HG03575 (cell line): ENCODE measurements around the gene KLHL6.
"Not testable (repeated sequence)": the region's sequence is repeated elsewhere in the genome, so short reads cannot be mapped to it uniquely, and the experiment has no call there.

Experiments
- ATAC-seq: cut with Tn5 transposase; IDR thresholded peaks from one replicate; pipeline ENCODE4 v1.9.1; 2021; ENCODE audit not compliant: unreplicated experiment, insufficient number of reproducible peaks, low FRiP score; ENCODE audit errors: extremely low read depth

The KLHL6 gene

DNA sequence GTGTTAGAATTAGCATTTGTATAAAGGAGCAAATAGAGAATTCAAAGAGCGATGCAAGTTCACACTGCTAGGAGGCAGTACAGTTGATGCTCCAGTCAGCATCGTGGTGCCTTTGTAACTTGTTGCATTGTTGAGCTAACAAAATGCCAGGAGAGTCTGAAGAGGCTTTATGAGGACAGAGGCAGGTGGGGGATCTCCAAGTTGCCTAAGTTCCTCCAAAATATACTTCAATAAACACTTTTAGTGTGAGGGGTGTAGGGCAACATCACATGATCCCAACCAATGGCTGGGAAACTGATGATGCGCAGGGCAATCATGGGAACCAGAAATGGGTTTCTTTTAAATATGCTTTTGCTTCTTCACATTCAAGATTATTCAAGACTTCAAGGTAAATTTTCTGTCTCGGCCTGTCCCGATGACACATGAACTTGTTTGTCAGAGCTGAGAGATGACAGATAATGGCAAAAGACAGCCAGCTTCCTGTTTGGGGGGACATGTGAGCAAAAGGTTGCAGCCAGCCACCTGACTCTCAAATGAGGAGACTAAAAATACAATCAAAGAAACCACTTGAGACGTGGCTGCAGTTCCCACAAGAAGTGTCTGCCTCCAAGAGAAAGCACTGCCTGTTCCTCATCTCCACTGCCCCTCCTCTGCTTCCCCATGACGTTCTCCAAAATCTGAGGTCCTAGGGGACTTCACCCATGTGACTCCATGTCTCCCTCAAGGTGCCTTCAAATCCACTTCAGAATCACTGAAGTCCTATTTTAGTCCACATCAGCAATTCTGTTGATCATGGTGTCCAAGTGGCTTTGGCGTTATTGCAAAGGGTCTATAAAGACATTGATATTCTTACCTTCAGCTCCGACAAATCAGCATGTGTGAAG, 39.3 kb downstream of the KLHL6 start:
- ATAC-seq = peak; percentile 50

DNA sequence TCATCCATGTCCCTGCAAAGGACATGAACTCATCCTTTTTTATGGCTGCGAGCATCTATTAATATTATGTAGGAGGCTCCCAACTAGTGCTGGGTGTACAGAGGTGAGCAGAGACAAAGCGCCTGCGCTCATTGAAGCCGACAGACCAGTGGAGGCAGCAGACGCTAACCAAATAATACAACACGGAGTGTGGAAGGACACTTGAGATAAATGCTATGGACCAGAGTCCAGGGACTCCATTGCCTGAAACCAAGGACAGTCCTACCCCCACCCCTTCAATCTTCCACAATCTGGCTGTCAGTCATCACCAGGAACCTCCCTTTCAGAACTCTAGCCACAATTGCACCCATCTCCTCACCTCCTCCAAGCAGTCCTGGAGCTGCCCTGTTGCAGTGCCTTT, 41.5 kb downstream of the KLHL6 start:
- ATAC-seq = no peak

DNA sequence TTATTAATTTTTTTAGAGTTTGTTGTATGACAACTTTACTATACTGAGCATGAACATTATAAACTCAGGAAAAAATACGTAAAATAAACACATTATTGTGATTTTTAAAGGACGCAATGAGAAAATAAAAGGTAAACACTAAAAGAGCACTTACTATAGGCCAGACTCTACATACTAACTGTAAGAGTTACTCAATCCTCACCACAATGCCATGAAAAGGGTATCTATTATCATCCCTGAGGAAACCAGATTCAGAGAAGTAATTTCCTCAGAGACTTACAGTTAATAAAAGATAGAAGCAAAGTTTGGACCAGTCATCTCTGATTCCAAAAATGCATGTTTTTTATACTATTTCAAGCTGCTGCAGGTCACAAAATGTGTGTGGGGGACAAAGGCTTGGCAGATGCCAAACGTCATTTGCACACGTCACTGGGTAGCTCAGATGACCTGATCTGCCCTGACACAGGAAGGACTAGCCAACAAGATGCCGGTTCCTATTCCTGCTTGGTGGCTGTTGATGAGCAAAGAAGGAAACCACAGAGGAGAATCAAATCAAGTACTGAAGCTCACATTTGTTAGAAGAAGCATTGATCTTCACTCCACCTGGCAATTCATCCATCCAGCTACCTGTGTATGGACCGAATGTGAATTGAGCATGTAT, 42.3 kb downstream of the KLHL6 start:
- ATAC-seq = no peak

DNA sequence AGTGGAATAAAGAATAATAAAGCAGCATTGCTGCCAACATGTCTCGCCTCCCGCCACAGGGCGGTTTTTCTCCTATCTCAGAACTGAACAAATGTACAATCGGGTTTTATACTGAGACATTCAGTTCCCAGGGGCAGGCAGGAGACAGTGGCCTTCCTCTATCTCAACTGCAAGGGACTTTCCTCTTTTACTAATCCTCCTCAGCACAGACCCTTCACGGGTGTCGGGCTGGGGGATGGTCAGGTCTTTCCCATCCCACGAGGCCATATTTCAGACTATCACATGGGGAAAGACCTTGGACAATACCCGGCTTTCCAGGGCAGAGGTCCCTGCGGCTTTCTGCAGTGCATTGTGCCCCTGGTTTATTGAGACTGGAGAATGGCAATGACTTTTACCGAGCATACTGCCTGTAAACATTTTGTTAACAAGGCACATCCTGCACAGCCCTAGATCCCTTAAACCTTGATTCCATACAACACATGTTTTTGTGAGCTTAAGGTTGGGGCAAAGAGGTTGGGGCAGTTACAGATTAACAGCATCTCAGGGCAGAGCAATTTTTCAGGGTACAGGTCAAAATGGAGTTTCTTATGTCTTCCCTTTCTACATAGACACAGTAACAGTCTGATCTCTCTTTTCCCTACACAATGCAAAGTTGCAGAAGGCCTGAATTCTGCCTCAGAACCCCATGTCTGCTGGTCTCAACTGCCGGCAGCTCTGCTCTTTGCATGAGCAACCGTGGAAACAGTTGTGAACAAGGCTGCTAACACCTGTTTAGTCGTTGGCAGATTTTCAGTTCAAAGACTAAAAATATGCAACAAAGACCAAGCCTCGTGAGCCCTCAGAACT, 44.0 kb downstream of the KLHL6 start:
- ATAC-seq = not testable (repeated sequence)

DNA sequence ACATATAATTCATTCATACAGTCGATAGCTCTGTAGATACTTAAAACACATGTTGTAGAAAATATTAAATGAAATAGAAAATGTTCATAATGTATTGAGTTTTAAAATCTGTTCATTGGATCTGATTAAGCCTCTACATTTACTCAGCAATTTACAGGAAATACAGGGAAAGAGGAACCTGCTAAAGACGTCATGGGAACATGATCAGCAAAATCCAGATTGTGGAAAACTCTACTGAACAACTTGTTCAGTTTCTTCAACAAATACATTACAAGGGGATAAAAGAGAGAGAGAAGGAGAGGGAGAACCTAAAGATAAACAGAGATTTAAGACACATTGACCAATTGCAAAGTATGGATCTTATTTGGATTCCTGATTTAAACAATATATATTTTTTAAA, 46.7 kb downstream of the KLHL6 start:
- ATAC-seq = no peak

DNA sequence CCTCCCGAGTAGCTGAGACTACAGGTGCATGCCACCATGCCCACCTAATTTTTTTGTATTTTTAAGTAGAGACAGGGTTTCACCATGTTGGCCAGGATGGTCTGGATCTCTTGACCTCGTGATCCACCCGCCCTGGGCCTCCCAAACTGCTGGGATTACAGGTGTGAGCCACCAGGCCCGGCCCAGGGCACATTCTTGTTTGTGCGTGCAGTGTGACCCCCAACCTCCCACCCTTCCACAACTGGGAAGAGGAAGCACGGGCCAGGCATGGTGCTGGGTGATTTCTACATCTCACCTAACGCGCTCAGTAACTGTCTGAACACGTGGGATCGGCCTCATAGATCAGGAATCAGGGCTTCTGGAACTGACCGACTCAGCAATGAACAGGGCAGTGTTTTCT, 48.0 kb downstream of the KLHL6 start:
- ATAC-seq = no peak

DNA sequence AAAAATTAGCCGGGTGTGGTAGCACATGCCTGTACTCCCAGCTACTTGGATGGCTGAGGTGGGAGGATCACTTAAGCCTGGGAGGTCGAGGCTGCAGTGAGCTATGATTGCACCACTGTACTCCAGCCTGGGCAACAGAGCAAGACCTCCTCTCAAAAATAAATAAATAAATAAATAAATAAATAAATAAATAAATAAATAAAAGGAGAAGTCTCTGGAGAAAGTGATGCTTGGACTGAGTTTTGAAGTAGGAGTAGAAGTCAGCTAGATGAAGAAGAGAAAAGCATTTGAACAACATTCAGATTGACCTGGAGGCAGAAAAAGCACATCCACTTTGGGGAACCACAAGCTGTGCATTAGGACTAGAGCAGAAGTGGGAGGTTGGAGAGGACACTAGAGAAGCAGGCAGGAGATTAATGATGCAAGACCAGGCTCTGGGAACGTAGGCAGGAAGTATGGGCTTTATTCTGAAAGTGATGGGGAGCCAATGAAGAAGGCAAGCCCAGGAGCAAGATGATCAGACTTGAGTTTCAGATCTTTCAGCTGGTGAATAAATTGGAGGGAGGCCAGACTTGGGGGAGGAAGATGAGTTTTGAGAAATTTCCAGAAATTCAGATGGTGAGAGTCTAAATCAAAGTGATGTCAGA, 48.7 kb downstream of the KLHL6 start:
- no peak for ATAC-seq

DNA sequence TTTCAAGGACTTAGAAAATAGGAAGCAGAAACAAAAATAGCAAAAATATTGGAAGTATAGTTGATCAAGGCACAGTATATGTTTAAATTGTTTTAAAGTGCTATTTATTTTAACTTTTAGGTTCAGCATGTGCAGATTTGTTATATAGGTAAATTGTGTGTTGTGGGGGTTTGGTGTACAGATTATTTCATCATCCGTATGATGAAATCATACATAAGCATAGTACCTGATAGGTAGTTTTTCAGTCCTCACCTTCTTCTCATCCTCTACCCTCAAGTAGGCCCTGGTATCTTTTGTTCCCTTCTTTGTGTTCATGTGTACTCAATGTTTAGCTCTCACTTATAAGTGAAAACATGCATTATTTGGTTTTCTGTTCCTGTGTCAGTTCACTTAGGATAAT, 50.9 kb downstream of the KLHL6 start:
- no peak for ATAC-seq

DNA sequence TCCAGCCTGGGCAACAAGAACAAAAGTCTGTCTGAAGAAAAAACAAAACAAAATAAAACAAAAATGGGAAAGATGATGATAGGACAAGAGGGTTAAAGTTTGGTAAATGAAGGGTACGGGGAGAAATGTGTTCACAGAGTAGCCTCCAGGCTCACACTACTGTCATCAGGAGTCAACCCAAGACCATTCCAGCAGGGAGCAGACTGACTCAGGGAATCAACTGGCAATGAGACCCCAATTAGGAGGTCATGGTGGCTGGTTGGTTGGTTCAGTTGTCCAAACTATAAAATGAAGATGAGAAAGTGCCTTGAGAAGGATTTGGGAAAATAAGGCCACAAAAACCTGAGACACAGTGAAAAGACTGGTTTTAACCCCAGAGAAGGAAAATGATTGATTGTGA, 51.8 kb downstream of the KLHL6 start:
- ATAC-seq = no peak

DNA sequence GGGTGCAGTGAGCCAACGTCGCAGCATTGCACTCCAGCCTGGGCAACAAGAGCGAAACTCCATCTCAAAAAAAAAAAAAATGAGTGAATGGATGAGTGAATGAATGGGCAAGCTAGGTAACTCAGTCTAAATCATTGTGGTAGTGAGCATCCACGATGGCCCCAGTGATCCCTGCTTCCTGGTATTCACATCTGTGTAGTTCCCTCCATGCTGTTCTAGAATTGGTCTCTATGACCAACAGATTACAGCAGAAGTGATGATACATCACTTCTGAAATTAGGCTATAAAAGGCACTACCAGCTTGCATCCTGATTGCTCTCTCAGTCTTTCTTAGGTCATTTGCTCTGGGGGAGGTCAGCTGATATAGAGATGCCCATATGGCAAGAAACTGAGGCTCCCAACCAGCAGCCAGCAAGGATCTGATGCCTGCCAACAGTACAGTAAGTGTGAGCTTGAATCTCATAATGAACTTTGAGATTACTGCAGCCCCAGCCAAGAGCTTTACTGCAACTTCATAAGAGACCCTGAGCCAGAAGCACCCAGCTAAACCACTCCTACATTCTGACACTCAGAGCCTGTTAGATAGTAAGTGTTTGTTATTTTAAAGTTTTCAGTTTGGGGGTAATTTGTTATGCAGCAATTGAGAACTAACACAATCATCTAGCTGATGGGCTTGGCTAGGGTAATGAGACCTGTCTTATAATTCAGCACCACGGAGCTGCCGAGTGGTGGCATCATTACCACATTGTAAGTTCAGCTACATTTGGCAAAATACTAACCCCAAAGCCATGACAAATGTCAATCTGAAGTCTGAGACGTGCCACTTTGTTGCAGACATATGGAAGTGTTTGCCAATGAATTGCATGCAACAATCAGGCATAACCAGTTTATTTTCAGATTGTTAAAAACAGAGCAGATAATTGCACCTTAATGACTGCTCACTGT, 53.0 kb downstream of the KLHL6 start:
- ATAC-seq = no peak

DNA sequence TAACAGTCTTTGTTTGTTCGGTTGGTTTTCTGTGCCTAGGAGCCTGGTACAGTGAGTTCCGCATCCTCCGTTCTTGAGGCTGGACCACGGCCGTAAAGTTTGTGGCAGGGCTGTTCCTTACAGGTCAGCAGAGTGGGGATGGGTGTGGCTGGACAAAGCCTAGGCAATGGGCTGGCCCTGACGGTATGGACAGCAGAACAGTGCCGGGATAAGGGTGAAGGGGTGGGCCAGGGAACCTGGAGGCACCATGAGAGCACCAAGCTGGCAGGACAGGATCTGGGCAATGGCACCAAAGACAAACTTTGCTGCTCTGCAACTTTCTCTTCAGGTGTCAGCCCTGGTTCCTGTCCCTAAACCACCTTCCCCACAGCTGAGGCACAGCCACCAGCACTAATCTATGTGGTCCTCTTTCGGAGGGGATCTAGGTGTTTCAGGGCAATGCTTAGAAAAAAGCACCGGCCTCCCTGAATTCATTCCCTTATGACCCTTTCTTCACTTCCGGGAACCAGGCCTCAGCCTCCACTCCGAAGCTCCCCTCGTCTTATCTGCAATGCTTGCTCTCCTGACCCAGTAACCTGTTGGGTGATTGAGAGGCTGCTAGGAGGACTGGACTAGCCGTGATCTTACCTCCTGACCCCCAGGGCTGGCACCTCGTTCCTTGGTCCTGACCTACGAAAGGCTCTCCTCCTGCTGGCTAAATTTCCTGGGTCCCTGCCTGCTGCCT, 54.4 kb downstream of the KLHL6 start:
- ATAC-seq = no peak

DNA sequence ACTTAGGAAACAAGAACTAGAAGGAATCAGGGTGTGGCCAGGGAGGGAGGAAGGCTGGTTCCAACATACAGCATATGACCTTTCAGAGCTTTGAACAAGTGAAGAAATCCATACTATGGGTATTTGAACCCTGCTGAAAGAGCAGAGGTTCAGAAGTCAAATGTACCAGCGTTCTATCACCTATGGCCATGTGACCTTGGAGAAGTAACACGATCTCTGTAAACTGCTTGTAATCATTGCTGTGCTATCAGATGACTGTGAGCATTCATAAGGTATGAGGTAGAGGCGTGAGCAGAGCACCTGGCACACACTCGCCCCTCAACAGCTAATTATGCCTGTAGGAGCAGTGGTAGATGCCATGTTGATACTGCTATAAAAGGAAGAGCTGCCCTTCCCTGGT, 55.2 kb downstream of the KLHL6 start:
- ATAC-seq = no peak

DNA sequence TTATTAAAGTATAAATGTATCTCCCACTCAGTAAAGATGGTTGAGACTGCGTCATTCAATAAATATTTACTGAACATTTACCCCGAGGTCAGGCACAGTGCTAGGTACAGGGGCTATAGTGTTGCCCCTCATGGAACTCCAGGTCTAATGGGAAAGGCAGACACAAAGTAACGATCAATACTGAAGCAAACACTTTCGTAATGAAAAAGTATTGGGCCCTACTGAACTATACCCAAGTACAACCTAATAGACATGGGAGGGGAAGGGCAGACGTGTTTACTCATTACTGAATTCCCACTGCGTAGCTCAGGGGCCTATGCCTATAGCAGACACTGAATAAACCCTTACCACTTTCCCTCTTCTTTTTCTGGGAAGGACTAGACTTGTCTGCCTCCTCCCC, 56.9 kb downstream of the KLHL6 start:
- no peak for ATAC-seq

DNA sequence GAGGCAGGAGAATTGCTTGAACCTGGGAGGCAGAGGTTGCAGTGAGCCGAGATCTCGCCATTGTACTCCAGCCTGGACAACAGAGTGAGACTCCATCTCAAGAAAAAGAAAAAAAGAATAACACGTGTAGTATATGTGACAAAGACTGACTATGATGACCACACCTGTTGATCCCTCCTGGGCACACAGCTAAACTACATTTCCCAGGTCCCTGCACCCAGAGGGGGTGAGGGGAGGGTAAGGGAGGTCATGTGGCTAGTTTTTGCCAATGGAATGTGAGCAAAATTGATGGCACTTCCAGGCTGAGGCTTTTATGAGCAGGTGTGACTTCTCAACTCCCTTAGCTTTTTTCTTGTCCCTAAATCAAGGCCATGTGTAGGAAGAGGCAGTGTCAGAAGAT, 58.2 kb downstream of the KLHL6 start:
- ATAC-seq = no peak

DNA sequence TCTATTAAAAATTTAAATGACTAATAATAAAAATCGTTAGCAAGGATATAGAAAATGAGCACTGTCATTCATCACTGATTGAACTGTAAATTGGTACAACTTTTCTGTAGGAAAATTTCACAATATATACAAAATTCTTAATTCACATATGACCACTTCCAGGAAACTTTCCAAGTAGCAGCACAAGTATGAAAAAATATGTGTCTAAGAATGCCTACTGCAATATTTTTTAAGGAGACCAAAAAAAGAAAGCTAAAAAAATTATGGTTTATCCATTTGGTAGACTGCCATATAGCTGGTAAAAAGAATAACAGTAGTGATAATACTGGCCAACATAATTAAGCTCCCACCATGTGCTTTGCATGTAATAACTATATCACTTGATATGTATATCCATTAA, 59.2 kb downstream of the KLHL6 start:
- ATAC-seq = no peak

DNA sequence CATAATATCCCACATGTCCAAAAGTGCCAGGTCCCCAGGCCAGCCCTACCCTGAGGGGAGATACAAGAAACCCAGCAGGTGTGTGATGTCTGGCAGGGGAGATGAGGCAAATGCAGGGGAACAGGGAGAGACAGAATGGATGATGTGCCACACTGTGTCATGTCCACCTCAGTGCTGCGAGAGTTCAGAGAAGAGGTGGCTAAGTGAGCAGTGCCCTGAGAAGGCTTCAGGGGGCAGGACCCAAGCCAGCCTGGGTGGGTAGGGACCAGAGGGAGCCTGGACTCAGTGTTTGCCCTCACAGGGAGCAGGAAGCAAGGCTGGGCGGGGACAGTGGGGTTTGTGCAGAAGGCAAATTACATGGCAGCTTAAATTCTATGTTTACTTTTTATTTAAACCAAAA, 61.2 kb downstream of the KLHL6 start:
- ATAC-seq = no peak

DNA sequence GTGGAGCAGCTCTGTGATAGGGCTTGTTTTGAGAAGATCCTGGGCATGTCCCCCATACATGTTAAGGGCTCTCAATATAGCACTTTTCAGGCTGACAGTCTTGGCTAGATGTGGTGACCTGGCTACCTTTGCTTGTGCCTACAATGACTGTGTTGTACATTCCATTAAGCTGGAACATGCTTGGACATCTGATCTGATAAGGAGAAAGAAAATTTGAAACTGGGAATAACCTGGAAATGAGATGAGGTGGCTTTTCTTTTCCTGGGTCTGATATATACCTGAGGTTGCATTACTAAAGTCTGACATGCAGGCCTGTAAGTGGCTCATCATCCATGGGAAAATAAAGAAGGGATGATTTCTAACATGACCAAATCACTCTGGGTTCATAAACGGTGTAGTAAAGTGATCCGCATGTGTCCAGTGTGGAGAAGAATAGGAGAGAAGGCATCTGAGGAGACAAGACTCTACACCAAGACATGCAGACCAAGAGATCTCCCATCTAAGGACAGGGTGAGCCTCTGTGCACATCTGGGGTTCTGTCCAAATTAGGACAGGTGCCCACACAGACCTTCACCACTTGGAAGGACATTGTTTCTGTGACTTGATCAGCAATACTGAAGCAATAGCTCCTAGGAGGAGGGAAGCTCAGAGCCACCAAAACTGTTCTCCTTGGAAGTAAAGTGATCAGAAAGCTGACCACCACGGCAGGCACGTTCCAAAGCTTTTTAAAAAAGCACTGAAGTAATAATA, 62.0 kb downstream of the KLHL6 start:
- ATAC-seq = no peak
